Vagina (tissue), 2 donors: ENCODE results near the gene KBTBD3. TPM values are rescaled to one million over a fixed set of nuclear protein-coding genes. Genes with fewer than 3 reads are reported as not detected.

Experiments
- DNase-seq, 2 donors: peaks; one replicate each; pipeline ENCODE4 v3.0.0-alpha.2; 2017; ENCODE audit errors: extremely low spot score in 2 of 2
- H3K27ac ChIP-seq: fragments of 200-600 bp; sonication (generic); one replicate; pipeline ENCODE4 v1.5.1; 2019
- H3K27me3 ChIP-seq: fragments of 200-600 bp; sonication (generic); one replicate; pipeline ENCODE4 v1.5.1; 2019
- H3K36me3 ChIP-seq, 2 donors: fragments of 200-600 bp; sonication (generic); one replicate each; pipeline ENCODE4 v1.5.1; 2017 to 2019
- H3K4me1 ChIP-seq: fragments of 200-600 bp; sonication (generic); one replicate; pipeline ENCODE4 v1.5.1; 2019
- H3K4me3 ChIP-seq, 2 donors: fragments of 200-600 bp; sonication (generic); 1 replicate in 1 of 2; 2 replicates in 1 of 2; pipeline ENCODE4 v1.5.1; 2016 to 2019
- H3K9me3 ChIP-seq: fragments of 200-600 bp; sonication (generic); one replicate; pipeline ENCODE4 v1.5.1; 2019
- POLR2A ChIP-seq, 2 donors: fragments of 450-650 bp; IDR thresholded peaks; one replicate each; pipeline ENCODE4 v1.6.1; 2017; ENCODE audit warnings: antibody characterized with exemption in 2 of 2, mild to moderate bottlenecking in 2 of 2, moderate library complexity in 2 of 2
- POLR2AphosphoS5 ChIP-seq, 2 donors: sonication (generic); formaldehyde crosslinking; IDR thresholded peaks; one replicate each; pipeline ENCODE4 v1.9.0; 2017; ENCODE audit warnings: antibody characterized with exemption in 2 of 2, mild to moderate bottlenecking in 2 of 2, low read depth in 1 of 2; ENCODE audit not compliant: insufficient read depth in 1 of 2
- intact Hi-C: fragments of 100-400 bp; cut with DNase I; formaldehyde crosslinking; loops from one replicate; pipeline ENCODE4 v1.15.1; 2023
- total RNA-seq: library from RNA; depleted of rRNA; stranded (reverse); fragments of >200 nt; gene quantifications from one replicate; pipeline ENCODE4 v1.2.3, GENCODE V29; 2016
- TF ChIP-seq, protein P1 (sequence below), 3 experiments: fragments of 450-650 bp in 2 of 3; fragments of 200-600 bp in 1 of 3; sonication (generic) in 1 of 3; IDR thresholded peaks; one replicate each; pipeline ENCODE4 v1.5.1; 2017 to 2019; ENCODE audit warnings: antibody characterized with exemption in 3 of 3, mild to moderate bottlenecking in 2 of 3, moderate library complexity in 2 of 3

KBTBD3 gene
- total RNA-seq, 1 donor from 2014 or later = 3.2 TPM

DNA sequence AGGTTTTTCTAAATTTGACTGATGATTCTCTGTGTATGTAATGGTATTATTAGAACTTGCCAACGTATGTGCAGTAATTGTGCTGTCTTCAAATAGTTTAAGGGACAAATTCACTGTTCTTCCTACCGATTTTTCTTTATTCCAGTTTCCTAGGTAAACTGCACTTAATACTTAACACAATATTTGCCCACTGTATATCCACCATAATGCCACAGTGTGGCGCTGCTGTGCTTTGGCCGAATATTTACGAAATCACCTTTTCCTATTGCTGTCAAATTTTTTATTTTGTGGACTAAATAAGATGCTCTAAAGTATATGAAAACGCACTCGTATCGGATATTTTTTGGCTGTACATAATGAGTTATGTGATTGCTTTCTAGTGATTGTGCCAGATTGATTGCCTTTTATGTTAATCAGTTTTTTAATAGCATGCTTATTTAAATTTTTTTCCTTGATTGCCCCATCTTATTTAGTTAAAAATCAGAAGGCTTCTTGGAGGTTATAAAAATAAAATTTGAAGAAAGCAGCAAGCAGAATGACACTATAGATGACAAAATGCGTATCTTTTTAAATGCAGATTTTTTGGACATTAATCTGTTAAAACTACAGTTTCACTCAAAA is 10.8 kb upstream of the KBTBD3 start:
- Histone ChIP-seq H3K9me3 (no peaks in the 10 kb centered on the region), H3K4me1 (peaks cover 62% of the 10 kb centered on the region), H3K4me3 (no peak overlapping the region), H3K27me3 (no peaks in the 10 kb centered on the region), H3K27ac (peak overlapping the region; percentile 20), H3K36me3 (peaks cover 0 to 13% of the 10 kb centered on the region in 2 donors)
- TF ChIP-seq, protein P1, sequence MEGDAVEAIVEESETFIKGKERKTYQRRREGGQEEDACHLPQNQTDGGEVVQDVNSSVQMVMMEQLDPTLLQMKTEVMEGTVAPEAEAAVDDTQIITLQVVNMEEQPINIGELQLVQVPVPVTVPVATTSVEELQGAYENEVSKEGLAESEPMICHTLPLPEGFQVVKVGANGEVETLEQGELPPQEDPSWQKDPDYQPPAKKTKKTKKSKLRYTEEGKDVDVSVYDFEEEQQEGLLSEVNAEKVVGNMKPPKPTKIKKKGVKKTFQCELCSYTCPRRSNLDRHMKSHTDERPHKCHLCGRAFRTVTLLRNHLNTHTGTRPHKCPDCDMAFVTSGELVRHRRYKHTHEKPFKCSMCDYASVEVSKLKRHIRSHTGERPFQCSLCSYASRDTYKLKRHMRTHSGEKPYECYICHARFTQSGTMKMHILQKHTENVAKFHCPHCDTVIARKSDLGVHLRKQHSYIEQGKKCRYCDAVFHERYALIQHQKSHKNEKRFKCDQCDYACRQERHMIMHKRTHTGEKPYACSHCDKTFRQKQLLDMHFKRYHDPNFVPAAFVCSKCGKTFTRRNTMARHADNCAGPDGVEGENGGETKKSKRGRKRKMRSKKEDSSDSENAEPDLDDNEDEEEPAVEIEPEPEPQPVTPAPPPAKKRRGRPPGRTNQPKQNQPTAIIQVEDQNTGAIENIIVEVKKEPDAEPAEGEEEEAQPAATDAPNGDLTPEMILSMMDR (IDR thresholded peaks at IDR 0.05) = peak; percentile 68 to 77 (median 77)
- TF ChIP-seq POLR2A (IDR thresholded peaks at IDR 0.05) = no peak
- intact Hi-C loops = no loop called here
- DNase-seq = no peak

DNA sequence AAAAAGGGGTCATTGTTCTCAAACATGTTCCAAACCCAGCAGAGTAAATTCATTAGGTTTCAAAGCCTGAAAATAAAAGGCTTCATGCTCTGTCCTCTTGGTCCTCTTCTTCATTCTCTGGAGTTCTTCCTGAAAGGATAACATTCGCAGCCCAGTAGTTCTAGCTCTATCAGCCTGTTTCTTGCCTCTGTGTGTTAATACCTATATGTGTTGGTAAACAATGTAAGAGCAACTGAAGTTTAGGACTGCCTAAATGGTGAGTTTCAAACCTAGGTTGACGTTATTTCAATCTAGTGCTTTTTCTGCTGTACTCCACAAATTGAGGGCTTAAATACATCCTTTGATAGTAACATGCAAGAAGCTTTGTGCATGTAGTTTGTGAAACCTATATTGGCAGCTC is 9.7 kb upstream of the KBTBD3 start:
- Histone ChIP-seq H3K9me3 (no peaks in the 10 kb centered on the region), H3K4me3 (no peak overlapping the region), H3K4me1 (peaks cover 65% of the 10 kb centered on the region), H3K36me3 (peaks cover 0 to 2% of the 10 kb centered on the region in 2 donors), H3K27ac (peak overlapping the region; percentile 20), H3K27me3 (no peaks in the 10 kb centered on the region)
- TF ChIP-seq, protein P1 (IDR thresholded peaks at IDR 0.05) = no peak
- TF ChIP-seq POLR2AphosphoS5 (IDR thresholded peaks at IDR 0.05; ENCODE audit: insufficient read depth in 1 of 2, low read depth in 1 of 2) = no peak
- no peak for TF ChIP-seq POLR2A (IDR thresholded peaks at IDR 0.05)
- intact Hi-C loops = no loop called here
- no peak for DNase-seq

DNA sequence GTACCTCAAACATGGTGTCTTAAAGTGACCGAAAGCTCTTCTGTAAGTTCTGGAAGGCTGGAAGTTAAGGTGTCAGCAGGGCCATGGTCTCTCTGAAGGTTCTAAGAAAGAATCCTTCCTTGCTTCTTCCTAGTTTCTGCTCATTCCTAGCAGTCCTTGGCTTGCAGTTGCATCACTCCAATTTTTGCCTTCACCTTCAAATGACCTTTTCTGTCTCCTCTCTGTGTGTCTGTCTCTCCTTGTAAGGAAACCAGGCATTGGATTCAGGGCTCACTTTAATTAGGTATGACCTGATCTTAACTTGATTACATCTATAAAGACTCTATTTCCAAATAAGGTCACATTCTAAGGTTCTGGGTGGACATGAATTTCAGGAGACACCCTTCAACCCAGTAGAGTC is 9.0 kb upstream of the KBTBD3 start:
- intact Hi-C loops = no loop called here
- H3K27ac ChIP-seq = no peak overlapping the region
- H3K36me3 ChIP-seq = peaks cover 0 to 3% of the 10 kb centered on the region in 2 donors
- H3K4me1 ChIP-seq = peaks cover 64% of the 10 kb centered on the region
- no peak overlapping the region for H3K4me3 ChIP-seq
- TF ChIP-seq POLR2AphosphoS5 (IDR thresholded peaks at IDR 0.05; ENCODE audit: insufficient read depth in 1 of 2, low read depth in 1 of 2) (no peak), POLR2A (IDR thresholded peaks at IDR 0.05) (no peak)
- TF ChIP-seq, protein P1 (IDR thresholded peaks at IDR 0.05) = no peak
- no peaks in the 10 kb centered on the region for H3K27me3 ChIP-seq
- no peak for DNase-seq
- H3K9me3 ChIP-seq = no peaks in the 10 kb centered on the region

- H3K4me1 ChIP-seq = peaks cover 55% of the 10 kb centered on the region
- intact Hi-C loops = no loop called here
- TF ChIP-seq, protein P1 (IDR thresholded peaks at IDR 0.05) = no peak
- no peak for TF ChIP-seq POLR2AphosphoS5 (IDR thresholded peaks at IDR 0.05; ENCODE audit: insufficient read depth in 1 of 2, low read depth in 1 of 2)
- no peak for TF ChIP-seq POLR2A (IDR thresholded peaks at IDR 0.05)
Observed at GRCh38 chr11:106082096-106082495, 4.9 kb upstream of the KBTBD3 start.

More at GRCh38 chr11:106082096-106082495, 4.9 kb upstream of the KBTBD3 start:
- Histone ChIP-seq H3K27ac (no peak overlapping the region), H3K9me3 (no peaks in the 10 kb centered on the region), H3K4me3 (no peak overlapping the region), H3K36me3 (peaks cover 0 to 16% of the 10 kb centered on the region in 2 donors), H3K27me3 (no peaks in the 10 kb centered on the region)
- DNase-seq = no peak
